ENCODE data around the gene AMZ1.

The AMZ1 gene

DNA sequence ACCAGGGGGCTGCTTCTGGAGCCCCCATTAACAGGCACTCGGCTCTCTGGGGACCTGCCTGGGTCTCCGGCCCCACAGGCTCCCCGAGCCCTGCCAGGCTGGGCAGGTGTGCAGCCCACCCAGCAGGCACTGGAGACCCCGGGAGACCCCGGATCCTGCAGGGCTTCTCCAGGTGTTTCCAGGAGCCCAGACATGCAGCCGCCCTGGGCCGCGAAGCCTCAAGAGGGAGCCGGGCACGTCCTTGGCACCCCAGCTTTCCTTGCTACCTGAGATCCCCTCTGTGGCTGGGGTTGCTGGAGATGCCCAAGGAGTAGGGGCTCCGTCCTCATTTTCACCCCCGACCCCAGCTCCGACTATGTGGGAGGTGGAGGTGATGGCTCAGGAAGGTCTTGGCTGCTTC lies 7.7 kb upstream of the AMZ1 start:
- peaks cover 20% of the 10 kb centered on the region for H3K4me1 ChIP-seq
- H3K9me3 ChIP-seq, result peaks cover 4% of the 10 kb centered on the region; the same call in 1 of the 2 replicates
- no peaks in the 10 kb centered on the region for H3K36me3 ChIP-seq
- H4K20me1 ChIP-seq, result no peaks in the 10 kb centered on the region
- H3K9ac ChIP-seq, result no peak overlapping the region
- no peak overlapping the region for H3K4me3 ChIP-seq
- H3K27me3 ChIP-seq, result 0 out of 2 replicates have a peak, but pooled peaks cover 4% of the 10 kb centered on the region
- no peak overlapping the region for H3K27ac ChIP-seq
- peak overlapping the region; percentile 78 for H3K4me2 ChIP-seq
- no peak for TF ChIP-seq Cebpa-rat (IDR thresholded peaks at IDR 0.05)

DNA sequence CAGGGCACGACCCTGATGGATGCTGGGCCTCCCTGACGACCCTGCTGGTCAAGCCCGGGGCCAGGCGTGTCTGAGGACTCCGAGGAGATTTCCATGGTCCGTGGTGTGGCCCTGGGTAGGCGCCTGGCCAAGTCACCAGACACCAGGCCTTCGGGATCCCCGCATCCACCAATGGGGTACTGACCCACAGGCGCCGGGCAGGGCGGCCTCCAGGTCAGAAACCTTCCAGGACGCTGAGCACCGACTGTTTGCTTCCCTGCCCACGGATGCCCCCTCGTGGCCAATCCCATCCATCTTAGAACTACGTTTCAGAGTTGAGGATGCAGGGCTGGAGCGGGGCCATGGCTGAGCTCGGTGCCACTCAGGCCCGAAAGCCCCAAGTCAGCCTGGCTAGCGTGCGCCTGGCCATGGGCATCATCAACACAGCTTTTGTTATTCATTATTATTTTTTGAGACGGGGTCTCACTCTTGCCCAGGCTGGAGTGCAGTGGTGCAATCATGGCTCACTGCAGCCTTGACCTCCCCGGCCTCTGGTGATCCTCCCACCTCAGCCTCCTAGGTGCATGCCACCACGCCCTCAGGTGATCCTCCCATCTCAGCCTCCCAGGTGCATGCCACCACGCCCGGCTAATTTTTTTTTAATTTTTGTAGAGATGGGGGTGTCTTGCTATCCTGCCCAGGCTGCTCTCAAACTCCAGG lies 7.1 kb upstream of the AMZ1 start:
- no peaks in the 10 kb centered on the region for H3K36me3 ChIP-seq
- TF ChIP-seq Cebpa-rat (IDR thresholded peaks at IDR 0.05), result no peak
- no peak overlapping the region for H3K9ac ChIP-seq
- peaks cover 6% of the 10 kb centered on the region; the same call in 1 of the 2 replicates for H3K27me3 ChIP-seq
- H3K4me3 ChIP-seq, result no peak overlapping the region
- H3K27ac ChIP-seq, result no peak overlapping the region
- peaks cover 20% of the 10 kb centered on the region for H3K4me1 ChIP-seq
- peak overlapping the region; percentile 78 for H3K4me2 ChIP-seq
- H3K9me3 ChIP-seq, result no peaks in the 10 kb centered on the region
- H4K20me1 ChIP-seq, result no peaks in the 10 kb centered on the region

DNA sequence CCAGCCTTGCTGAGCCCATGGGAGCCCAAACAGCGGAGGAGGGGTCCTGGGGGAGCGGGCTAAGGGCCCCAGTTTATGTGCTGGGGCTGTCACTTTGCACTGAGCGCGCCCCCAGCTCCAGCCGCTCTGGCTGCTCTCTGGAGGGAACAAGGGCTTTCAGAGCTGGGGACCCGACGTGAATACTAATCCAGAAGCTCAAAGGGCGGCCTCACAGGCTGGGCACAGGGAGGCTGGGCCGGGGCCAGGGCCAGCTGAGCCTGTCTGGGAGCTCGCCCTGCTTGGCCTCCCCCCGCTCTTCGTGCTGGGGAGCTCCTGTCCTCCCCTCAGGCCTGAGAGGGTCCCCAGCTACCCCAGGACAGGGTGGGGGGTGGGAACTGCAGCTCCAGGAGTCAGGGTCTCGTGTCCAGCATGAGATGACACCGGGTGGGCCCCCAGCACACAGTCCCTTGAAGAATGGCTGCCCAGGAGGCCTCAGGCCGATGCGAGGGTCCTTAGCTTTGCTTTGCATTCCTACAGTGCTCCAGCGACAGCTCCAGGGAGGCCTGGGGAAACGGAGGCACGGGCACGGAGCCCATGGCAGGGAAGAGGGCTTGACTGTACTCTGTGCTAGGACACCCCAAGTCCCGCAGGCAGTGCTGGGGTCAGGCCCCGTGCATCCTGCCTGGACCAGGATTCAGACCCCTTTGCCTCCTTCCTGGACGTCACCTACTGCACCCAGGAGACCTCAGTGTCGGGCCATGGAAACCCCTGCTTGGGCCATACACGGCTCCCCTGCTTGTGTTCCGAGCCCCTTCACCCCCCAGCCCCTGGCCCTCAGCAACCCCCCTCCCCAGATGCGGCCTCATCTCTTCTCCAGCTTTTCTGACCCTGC lies 5.8 kb upstream of the AMZ1 start:
- no peaks in the 10 kb centered on the region for H3K36me3 ChIP-seq
- H3K4me3 ChIP-seq, result no peak overlapping the region
- no peak overlapping the region for H3K9ac ChIP-seq
- H3K9me3 ChIP-seq, result no peaks in the 10 kb centered on the region
- 0 out of 2 replicates have a peak, but pooled peaks cover under 1% of the 10 kb centered on the region for H4K20me1 ChIP-seq
- H3K27me3 ChIP-seq, result peaks cover 19% of the 10 kb centered on the region
- no peak overlapping the region for H3K4me2 ChIP-seq
- no peak for TF ChIP-seq Cebpa-rat (IDR thresholded peaks at IDR 0.05)
- no peak overlapping the region for H3K27ac ChIP-seq
- peaks cover 22% of the 10 kb centered on the region for H3K4me1 ChIP-seq

DNA sequence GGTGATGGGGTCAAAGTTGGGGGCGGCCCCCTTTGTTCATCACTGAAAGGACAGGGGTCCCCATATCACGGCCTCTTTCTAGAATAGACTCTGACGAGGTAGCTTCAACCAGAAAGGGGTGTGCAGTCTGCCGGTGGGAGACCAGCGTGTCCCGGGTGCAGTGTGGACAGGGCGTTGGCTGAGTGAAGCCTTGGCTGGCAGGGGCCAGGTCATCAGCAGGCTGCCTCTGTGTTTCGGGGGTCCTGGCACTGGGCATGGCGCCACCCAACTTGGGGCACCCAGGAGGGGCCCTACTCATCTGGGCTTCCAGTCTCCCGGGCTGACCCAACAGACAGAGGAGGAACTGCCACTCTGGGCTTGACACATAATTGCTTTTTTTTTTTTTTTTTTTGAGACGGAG lies 3.5 kb upstream of the AMZ1 start:
- TF ChIP-seq Cebpa-rat (IDR thresholded peaks at IDR 0.05), result no peak
- Histone ChIP-seq H3K4me3 (no peak overlapping the region), H3K9ac (no peak overlapping the region), H4K20me1 (peaks cover 20% of the 10 kb centered on the region; the same call in 1 of the 2 replicates), H3K27ac (no peak overlapping the region), H3K27me3 (peaks cover 42% of the 10 kb centered on the region), H3K4me2 (no peak overlapping the region), H3K4me1 (peaks cover 42% of the 10 kb centered on the region), H3K9me3 (no peaks in the 10 kb centered on the region), H3K36me3 (no peaks in the 10 kb centered on the region)

- Histone ChIP-seq H3K9me3 (no peaks in the 10 kb centered on the region), H3K9ac (no peak overlapping the region), H3K36me3 (no peaks in the 10 kb centered on the region), H3K4me1 (peaks cover 38% of the 10 kb centered on the region), H3K27me3 (peaks cover 57% of the 10 kb centered on the region), H3K27ac (no peak overlapping the region), H4K20me1 (peaks cover 20% of the 10 kb centered on the region; the same call in 1 of the 2 replicates), H3K4me2 (no peak overlapping the region), H3K4me3 (no peak overlapping the region)
- TF ChIP-seq Cebpa-rat (IDR thresholded peaks at IDR 0.05), result no peak
Observed at GRCh38 chr7:2686101-2686500, 1.9 kb upstream of the AMZ1 start.

DNA sequence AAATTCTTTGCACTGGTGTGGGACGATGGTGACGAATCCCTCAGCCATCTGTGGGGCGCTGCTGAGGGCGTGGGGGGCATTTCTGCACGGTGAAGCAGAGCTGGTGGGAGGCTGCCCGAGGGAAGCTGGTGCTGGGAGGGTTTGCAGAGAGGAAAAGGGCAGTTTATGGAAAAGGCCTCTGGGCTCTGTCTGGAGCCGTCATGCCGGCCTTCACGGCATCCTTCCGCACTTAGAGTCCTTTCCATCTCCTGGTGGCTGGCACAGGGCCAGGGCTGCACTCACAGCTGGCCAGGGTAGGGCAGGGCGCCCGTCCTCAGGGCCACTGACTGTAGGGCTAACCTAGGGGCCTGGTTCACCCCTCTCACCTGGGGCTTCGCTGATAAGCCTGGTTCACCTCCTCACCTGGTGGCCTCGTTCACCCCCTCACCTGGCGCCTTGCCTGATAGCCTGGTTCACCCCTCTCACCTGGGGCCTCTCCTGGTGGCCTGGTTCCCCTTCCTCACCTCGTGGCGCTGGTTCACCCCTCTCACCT lies 598 bp upstream of the AMZ1 start:
- peak overlapping the region; percentile 53; the same call in 1 of the 2 replicates for H3K4me3 ChIP-seq
- no peaks in the 10 kb centered on the region for H3K36me3 ChIP-seq
- H3K27me3 ChIP-seq, result peaks cover 58% of the 10 kb centered on the region
- peaks cover 39% of the 10 kb centered on the region for H3K4me1 ChIP-seq
- no peak overlapping the region for H3K9ac ChIP-seq
- H3K4me2 ChIP-seq, result peak overlapping the region; percentile 79; the same call in 1 of the 2 replicates
- peaks cover 20% of the 10 kb centered on the region; the same call in 1 of the 2 replicates for H4K20me1 ChIP-seq
- H3K27ac ChIP-seq, result no peak overlapping the region
- TF ChIP-seq Cebpa-rat (IDR thresholded peaks at IDR 0.05), result no peak
- H3K9me3 ChIP-seq, result no peaks in the 10 kb centered on the region

- H3K27ac ChIP-seq, result no peak overlapping the region
- no peaks in the 10 kb centered on the region for H3K9me3 ChIP-seq
- H3K4me1 ChIP-seq, result peaks cover 52% of the 10 kb centered on the region
- H3K36me3 ChIP-seq, result no peaks in the 10 kb centered on the region
- TF ChIP-seq Cebpa-rat (IDR thresholded peaks at IDR 0.05), result no peak
- H3K27me3 ChIP-seq, result peaks cover 60% of the 10 kb centered on the region
- no peak overlapping the region for H3K9ac ChIP-seq
- peaks cover 20% of the 10 kb centered on the region; the same call in 1 of the 2 replicates for H4K20me1 ChIP-seq
- peak overlapping the region; percentile 79 for H3K4me2 ChIP-seq
- peak overlapping the region; percentile 53 for H3K4me3 ChIP-seq
Observed at GRCh38 chr7:2688409-2689342, 674 bp downstream of the AMZ1 start.

DNA sequence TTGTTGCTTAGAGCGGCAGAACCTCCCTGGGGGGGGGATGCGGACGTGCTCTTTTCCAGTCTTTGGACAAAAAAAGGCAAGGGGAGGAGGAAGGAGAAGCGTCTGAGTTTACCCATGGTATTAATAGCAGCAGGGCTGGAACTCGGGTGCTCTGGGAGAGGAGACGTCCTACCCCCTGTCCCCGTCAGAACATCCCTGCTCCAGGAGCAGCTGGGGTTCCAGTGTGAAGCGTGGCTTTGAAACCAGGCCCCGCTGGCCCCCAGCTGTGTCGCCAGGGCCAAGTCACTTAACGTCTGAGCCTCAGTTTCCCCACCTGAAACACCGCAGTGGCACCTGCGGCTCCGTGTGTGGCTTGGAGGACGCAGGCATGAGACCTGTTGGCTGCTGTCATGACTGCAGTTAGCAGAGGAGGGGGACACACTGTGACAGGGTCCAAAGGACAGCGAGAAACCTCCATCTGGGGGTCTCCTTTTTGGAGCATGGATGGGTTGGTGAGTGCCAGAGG lies 1.4 kb downstream of the AMZ1 start:
- Histone ChIP-seq H3K4me1 (peaks cover 58% of the 10 kb centered on the region), H3K9me3 (no peaks in the 10 kb centered on the region), H3K27ac (no peak overlapping the region), H3K9ac (no peak overlapping the region), H3K4me3 (no peak overlapping the region; the same call in 1 of the 2 replicates), H3K4me2 (peak overlapping the region; percentile 79), H3K27me3 (peaks cover 60% of the 10 kb centered on the region), H4K20me1 (peaks cover 20% of the 10 kb centered on the region; the same call in 1 of the 2 replicates), H3K36me3 (no peaks in the 10 kb centered on the region)
- no peak for TF ChIP-seq Cebpa-rat (IDR thresholded peaks at IDR 0.05)

Data from BLaER1 (cell line).